OCI-LY3 (cell line): Measurements from ENCODE around the gene CSDE1.

Experiments used
- CTCF ChIP-seq: fragments of 200-600, 300-600 bp; sonication (generic); IDR thresholded peaks from 2 replicates; pipeline ENCODE4 v1.5.1; 2014; ENCODE audit warnings: antibody characterized with exemption, low read length, low read depth
- EZH2phosphoT487 ChIP-seq: fragments of 200-600 bp; shearing (Covaris generic); IDR thresholded peaks from 2 replicates; pipeline ENCODE4 v1.6.1; 2018; ENCODE audit warnings: antibody characterized with exemption, mixed run types, low read depth

GRCh38 chr1:114668784-114669561 is 88.8 kb downstream of the CSDE1 start:
- TF ChIP-seq CTCF (no peak), EZH2phosphoT487 (no peak)
